Neutrophil (primary cell): Measurements from ENCODE around the gene MPEG1.

Experiments
- H3K27ac ChIP-seq: fragments of 200-600 bp; sonication (generic); 2 replicates; pipeline ENCODE4 v1.5.1; 2016; ENCODE audit warnings: mild to moderate bottlenecking, moderate library complexity
- H3K27me3 ChIP-seq: fragments of 200-600 bp; sonication (generic); 2 replicates; pipeline ENCODE4 v1.6.0; 2016; ENCODE audit warnings: mild to moderate bottlenecking
- H3K36me3 ChIP-seq: fragments of 200-600 bp; sonication (generic); 2 replicates; pipeline ENCODE4 v1.5.1; 2017
- H3K4me1 ChIP-seq, 2 experiments: fragments of 200-600 bp in 1 of 2; sonication (generic) in 1 of 2; 1 replicate in 1 of 2; 2 replicates in 1 of 2; pipeline versions ENCODE4 v1.5.1 to v1.6.1; 2013 to 2016; ENCODE audit warnings: low read depth in 1 of 2, low read length in 1 of 2, mild to moderate bottlenecking in 1 of 2, moderate library complexity in 1 of 2; ENCODE audit not compliant: control insufficient read depth in 1 of 2, insufficient read depth in 1 of 2
- H3K4me3 ChIP-seq, 2 experiments: fragments of 200-600 bp in 1 of 2; sonication (generic) in 1 of 2; 1 replicate in 1 of 2; 2 replicates in 1 of 2; pipeline ENCODE4 v1.5.1; 2013 to 2016; ENCODE audit warnings: low read depth in 1 of 2, low read length in 1 of 2, mild to moderate bottlenecking in 1 of 2, moderate library complexity in 1 of 2
- H3K9me3 ChIP-seq: fragments of 200-600 bp; sonication (generic); 2 replicates; pipeline ENCODE4 v1.5.1; 2016
- CTCF ChIP-seq: fragments of 200-600 bp; sonication (generic); IDR thresholded peaks from 2 replicates; pipeline ENCODE4 v1.5.1; 2016; ENCODE audit warnings: antibody characterized with exemption

The MPEG1 gene

GRCh38 chr11:59191095-59191494 is 21.6 kb downstream of the MPEG1 start:
- Histone ChIP-seq H3K4me1 (peaks cover 0 to 6% of the 10 kb centered on the region in 2 experiments), H3K4me3 (no peak overlapping the region), H3K27ac (no peak overlapping the region), H3K27me3 (no peaks in the 10 kb centered on the region), H3K36me3 (peaks cover 81% of the 10 kb centered on the region), H3K9me3 (no peaks in the 10 kb centered on the region)
- no peak for TF ChIP-seq CTCF

- Histone ChIP-seq H3K4me1 (peaks cover 0 to 6% of the 10 kb centered on the region in 2 experiments), H3K27ac (no peak overlapping the region), H3K9me3 (no peaks in the 10 kb centered on the region), H3K4me3 (no peak overlapping the region), H3K27me3 (no peaks in the 10 kb centered on the region), H3K36me3 (peaks cover 81% of the 10 kb centered on the region)
- no peak for TF ChIP-seq CTCF
Measured at GRCh38 chr11:59189986-59190385, 22.7 kb downstream of the MPEG1 start.

DNA sequence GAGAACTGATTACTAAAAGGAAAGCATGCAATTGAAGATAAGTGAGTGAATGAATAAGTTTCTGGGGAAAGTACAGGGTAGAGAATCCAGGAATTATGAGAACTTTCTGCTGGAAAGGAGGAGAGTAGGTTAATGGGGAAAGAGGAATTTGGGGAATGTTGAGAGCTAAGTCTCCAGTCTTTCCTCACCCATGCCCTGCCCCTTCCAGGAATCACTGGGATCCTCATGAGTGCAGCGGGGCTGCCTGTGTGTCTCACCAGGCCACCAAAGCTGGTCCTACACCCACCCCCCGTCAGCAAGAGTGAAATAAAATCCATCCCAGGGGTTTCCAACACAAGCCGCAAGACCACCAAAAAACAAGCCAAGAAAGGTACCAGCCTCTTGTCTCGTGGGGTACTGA is 23.8 kb downstream of the MPEG1 start:
- no peaks in the 10 kb centered on the region for H3K9me3 ChIP-seq
- no peak for TF ChIP-seq CTCF
- no peak overlapping the region for H3K27ac ChIP-seq
- peaks cover 0 to 6% of the 10 kb centered on the region in 2 experiments for H3K4me1 ChIP-seq
- H3K36me3 ChIP-seq: peaks cover 77% of the 10 kb centered on the region
- no peaks in the 10 kb centered on the region for H3K27me3 ChIP-seq
- H3K4me3 ChIP-seq: no peak overlapping the region

- H3K27me3 ChIP-seq: no peaks in the 10 kb centered on the region
- H3K36me3 ChIP-seq: peaks cover 75% of the 10 kb centered on the region
Measured at GRCh38 chr11:59187587-59187986, 25.1 kb downstream of the MPEG1 start.

DNA sequence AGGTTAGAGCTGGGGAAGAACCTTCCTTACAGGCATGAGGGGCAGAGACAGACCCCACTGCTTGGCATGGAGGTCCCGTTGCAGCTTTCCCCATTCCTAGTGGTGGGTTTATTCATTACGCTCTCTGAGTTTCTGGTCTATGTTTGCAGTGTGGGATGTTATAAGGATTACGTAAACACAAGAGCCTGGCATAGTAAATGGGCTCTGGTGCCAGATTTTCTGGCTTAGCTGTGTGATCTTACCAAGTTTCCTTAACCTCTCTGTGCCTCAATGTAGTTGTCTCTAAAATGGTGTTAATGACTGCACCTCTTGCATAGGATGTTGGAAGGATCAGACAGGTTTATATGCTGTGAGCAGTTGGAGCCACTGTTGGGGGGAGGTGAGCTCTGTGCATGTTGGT is 25.7 kb downstream of the MPEG1 start:
- no peaks in the 10 kb centered on the region for H3K27me3 ChIP-seq
- H3K36me3 ChIP-seq: peaks cover 75% of the 10 kb centered on the region
- H3K9me3 ChIP-seq: no peaks in the 10 kb centered on the region
- H3K27ac ChIP-seq: no peak overlapping the region
- no peak for TF ChIP-seq CTCF
- no peak overlapping the region for H3K4me3 ChIP-seq
- H3K4me1 ChIP-seq: peaks cover 0 to 6% of the 10 kb centered on the region in 2 experiments

More at GRCh38 chr11:59187587-59187986, 25.1 kb downstream of the MPEG1 start:
- no peak for TF ChIP-seq CTCF
- Histone ChIP-seq H3K4me3 (no peak overlapping the region), H3K4me1 (peaks cover 0 to 6% of the 10 kb centered on the region in 2 experiments), H3K9me3 (no peaks in the 10 kb centered on the region), H3K27ac (no peak overlapping the region)

DNA sequence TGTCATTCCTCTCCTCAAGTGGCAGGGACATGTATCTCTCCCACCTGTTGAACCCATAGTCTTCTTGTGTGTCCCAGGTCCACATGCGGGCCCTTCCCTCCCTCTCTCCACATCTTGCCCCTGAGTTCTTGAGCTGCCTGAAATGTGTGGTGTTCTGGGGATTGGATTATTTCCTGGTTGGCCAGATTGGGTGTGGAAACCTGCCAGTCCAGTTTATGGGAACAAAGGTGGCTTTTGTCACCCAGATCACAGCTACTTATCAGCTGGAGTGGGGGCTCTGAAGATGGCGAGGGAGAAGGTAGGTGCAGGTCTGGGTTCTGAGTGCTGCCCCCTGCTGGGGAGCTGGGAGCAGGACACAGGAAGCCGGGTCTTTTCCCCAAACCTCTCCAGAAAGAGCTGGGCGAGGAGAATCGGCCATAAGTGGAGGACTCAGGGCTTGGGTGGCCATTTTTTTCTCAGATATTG is 26.6 kb downstream of the MPEG1 start:
- Histone ChIP-seq H3K4me3 (no peak overlapping the region), H3K36me3 (peaks cover 74% of the 10 kb centered on the region), H3K4me1 (peaks cover 0 to 6% of the 10 kb centered on the region in 2 experiments), H3K27ac (no peak overlapping the region), H3K27me3 (no peaks in the 10 kb centered on the region), H3K9me3 (no peaks in the 10 kb centered on the region)
- peak; percentile 79 for TF ChIP-seq CTCF
